ENCODE data around the gene PRR19. TPM values are rescaled to one million over a fixed set of nuclear protein-coding genes. Genes with fewer than 3 reads are reported as not detected.
A peak's percentile ranks its signal among the peaks of the same experiment; 100 is the strongest.

Gene PRR19
- total RNA-seq, 2 donors from 2014 or later: 0.29 to 0.86 TPM

DNA sequence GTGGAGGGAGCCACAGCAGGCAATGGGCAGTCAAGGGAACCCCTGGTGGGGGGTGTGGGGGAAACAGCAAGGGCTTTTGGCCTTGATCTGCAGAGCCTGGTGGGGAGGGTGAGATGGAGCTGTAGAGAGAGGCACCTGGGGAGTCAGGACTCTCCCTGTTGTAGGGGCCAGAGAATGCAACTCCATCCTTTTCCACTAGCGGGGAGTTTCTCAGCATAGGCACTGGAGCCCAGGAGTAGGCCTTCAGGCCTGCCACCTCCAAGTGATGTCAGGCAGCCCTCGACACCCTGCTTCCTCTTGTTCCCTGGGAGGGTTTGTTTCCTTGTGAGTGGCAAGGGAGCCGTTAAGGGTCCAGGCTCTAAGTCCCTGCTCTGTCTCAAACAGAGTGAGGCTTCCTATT, 48.5 kb downstream of the PRR19 start:
- H3K4me1 Mint-ChIP-seq (ENCODE audit: low read depth): no peaks in the 10 kb centered on the region
- no peak overlapping the region for H3K27ac Mint-ChIP-seq
- no peaks in the 10 kb centered on the region for H3K27me3 Mint-ChIP-seq (ENCODE audit: low read depth)
- ATAC-seq (replicated peaks in 1 of 2): no peak
- H3K9me3 Mint-ChIP-seq: no peaks in the 10 kb centered on the region
- H3K36me3 Mint-ChIP-seq (ENCODE audit: insufficient read depth in 2 of 2): no peaks in the 10 kb centered on the region
- H3K4me3 Mint-ChIP-seq: no peak overlapping the region
- DNase-seq: no peak

DNA sequence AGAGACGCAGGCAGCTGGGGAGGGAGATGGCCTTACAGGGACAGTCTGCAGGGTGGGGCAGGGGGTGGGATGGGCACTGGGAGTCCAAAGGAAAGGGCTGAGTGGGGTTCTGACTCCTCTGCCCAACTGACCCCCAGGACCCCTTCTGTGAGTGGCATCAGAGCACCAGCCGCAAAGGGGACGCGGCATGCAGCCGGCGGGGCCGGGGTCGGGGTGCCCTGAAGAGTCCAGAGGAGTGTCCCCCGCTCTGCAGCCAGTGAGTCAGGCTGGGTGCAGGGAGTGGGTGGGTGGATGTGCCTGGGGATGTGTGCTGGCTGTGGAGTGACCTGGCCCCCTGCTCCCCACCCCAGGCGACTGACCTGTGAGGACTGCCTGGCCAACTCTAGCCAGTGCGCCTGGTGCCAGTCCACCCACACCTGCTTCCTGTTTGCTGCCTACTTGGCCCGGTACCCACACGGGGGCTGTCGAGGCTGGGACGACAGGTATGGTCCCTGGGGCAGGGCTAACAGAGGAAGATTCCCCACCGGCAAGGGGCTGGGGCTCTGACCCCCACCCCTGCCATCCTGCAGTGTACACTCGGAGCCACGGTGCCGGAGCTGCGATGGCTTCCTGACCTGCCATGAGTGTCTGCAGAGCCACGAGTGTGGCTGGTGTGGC, 49.3 kb downstream of the PRR19 start:
- Mint-ChIP-seq H3K27ac (no peak overlapping the region), H3K36me3 (ENCODE audit: insufficient read depth in 2 of 2) (no peaks in the 10 kb centered on the region)
- ATAC-seq (replicated peaks in 1 of 2): no peak

DNA sequence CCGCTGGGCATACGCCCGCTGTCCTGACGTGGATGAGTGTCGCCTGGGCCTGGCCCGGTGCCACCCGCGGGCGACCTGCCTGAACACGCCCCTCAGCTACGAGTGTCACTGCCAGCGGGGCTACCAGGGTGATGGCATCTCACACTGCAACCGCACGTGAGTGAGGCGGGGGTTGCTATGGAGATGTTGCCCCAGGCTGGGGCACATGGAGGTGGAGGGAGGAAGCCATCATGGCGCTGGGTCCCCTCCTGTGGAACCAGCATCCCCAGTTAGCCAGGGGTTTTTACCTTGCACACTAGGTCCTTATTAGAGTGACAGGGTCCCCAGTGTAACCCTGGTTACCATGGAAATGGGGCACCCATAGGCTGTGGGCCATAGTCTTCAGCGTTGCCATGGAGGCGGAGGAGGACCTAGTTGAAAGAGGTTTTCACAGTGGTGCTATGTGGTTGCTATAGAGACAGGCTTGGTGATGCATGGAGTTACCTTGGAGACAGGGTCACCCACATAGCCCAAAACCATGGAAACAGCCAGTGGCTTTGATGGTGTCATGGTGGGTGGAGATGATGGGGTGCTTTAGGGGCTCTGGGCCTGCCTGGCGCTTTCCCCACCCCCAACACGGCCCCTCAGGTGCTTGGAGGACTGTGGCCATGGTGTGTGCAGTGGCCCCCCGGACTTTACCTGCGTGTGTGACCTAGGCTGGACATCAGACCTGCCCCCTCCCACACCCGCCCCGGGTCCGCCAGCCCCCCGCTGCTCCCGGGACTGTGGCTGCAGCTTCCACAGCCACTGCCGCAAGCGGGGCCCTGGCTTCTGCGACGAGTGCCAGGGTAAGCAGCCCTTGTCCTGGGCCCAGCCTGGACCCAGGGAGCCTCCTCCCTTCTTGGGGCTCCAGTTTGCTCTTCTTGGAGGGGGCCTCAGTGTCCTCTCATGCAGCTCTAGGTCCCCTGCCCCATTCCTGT, 50.6 kb downstream of the PRR19 start:
- ATAC-seq (replicated peaks in 1 of 2): peak; percentile 39 to 69
- H3K4me1 Mint-ChIP-seq (ENCODE audit: low read depth): no peaks in the 10 kb centered on the region
- no peak overlapping the region for H3K27ac Mint-ChIP-seq
- no peaks in the 10 kb centered on the region for H3K36me3 Mint-ChIP-seq (ENCODE audit: insufficient read depth in 2 of 2)
- H3K9me3 Mint-ChIP-seq: no peaks in the 10 kb centered on the region
- DNase-seq: no peak
- no peaks in the 10 kb centered on the region for H3K27me3 Mint-ChIP-seq (ENCODE audit: low read depth)
- H3K4me3 Mint-ChIP-seq: no peak overlapping the region

More for the DNA sequence above, 49.3 kb downstream of the PRR19 start:
- H3K9me3 Mint-ChIP-seq: no peaks in the 10 kb centered on the region
- H3K27me3 Mint-ChIP-seq (ENCODE audit: low read depth): no peaks in the 10 kb centered on the region
- no peaks in the 10 kb centered on the region for H3K4me1 Mint-ChIP-seq (ENCODE audit: low read depth)
- no peak for DNase-seq
- no peak overlapping the region for H3K4me3 Mint-ChIP-seq

DNA sequence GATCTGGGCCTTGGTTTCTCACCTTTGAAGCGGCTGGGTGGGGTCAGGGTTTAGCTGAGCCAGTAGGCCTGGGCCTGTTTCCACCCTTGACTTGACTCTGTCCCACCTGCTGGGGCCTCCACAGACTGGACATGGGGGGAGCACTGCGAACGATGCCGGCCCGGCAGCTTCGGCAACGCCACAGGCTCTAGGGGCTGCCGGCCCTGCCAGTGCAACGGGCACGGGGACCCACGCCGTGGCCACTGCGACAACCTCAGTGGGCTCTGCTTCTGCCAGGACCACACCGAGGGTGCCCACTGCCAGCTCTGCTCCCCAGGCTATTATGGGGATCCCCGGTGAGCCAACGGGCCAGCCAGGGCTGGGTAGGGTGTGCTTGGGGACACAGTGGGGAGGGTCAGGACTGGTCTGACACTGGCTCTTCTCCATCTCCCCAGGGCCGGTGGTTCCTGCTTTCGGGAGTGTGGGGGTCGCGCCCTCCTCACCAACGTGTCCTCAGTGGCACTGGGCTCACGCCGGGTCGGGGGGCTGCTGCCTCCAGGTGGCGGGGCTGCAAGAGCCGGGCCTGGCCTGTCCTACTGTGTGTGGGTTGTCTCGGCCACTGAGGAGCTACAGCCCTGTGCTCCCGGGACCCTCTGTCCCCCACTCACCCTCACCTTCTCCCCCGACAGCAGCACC, 51.5 kb downstream of the PRR19 start:
- no peaks in the 10 kb centered on the region for H3K9me3 Mint-ChIP-seq
- no peaks in the 10 kb centered on the region for H3K36me3 Mint-ChIP-seq (ENCODE audit: insufficient read depth in 2 of 2)

DNA sequence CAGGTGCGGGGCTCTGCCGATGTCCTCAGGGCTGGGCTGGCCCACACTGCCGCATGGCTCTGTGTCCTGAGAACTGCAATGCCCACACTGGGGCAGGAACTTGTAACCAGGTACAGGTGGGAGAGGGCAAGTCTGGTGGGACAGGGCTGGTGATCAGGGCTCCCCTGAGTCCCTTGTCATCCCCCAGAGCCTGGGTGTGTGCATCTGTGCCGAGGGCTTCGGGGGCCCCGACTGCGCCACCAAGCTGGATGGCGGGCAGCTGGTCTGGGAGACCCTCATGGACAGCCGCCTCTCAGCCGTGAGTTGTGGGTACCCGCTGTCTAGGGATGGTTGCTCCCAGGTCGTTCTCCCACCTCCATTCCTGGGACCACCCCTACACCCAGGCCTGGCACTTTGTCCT, 54.0 kb downstream of the PRR19 start:
- H3K9me3 Mint-ChIP-seq: no peaks in the 10 kb centered on the region
- ATAC-seq (replicated peaks in 1 of 2) (no peak), DNase-seq (no peak)
- H3K36me3 Mint-ChIP-seq (ENCODE audit: insufficient read depth in 2 of 2): no peaks in the 10 kb centered on the region
- no peak overlapping the region for H3K27ac Mint-ChIP-seq
- H3K27me3 Mint-ChIP-seq (ENCODE audit: low read depth): no peaks in the 10 kb centered on the region
- H3K4me1 Mint-ChIP-seq (ENCODE audit: low read depth): no peaks in the 10 kb centered on the region
- no peak overlapping the region for H3K4me3 Mint-ChIP-seq

More for the DNA sequence above, 51.5 kb downstream of the PRR19 start:
- Mint-ChIP-seq H3K27ac (no peak overlapping the region), H3K4me3 (no peak overlapping the region), H3K27me3 (ENCODE audit: low read depth) (no peaks in the 10 kb centered on the region), H3K4me1 (ENCODE audit: low read depth) (no peaks in the 10 kb centered on the region)
- DNase-seq: no peak
- ATAC-seq (replicated peaks in 1 of 2): no peak

DNA sequence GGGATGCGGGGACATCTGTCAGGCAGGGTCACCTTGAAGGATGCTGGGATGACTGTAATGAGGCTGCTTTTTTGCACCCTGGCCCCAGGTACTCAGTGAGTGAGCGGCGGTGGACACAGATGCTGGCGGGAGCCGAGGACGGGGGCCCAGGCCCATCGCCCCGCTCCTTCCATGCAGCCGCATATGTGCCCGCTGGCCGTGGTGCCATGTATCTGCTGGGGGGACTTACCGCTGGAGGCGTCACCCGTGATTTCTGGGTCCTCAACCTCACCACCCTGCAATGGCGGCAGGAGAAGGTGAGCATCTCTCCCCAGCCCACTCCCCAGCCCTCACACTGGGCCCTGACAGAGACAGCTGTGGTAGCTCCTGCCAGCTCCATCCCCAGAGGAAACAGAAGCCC, 54.8 kb downstream of the PRR19 start:
- no peaks in the 10 kb centered on the region for H3K27me3 Mint-ChIP-seq (ENCODE audit: low read depth)
- DNase-seq: no peak
- no peak overlapping the region for H3K27ac Mint-ChIP-seq

DNA sequence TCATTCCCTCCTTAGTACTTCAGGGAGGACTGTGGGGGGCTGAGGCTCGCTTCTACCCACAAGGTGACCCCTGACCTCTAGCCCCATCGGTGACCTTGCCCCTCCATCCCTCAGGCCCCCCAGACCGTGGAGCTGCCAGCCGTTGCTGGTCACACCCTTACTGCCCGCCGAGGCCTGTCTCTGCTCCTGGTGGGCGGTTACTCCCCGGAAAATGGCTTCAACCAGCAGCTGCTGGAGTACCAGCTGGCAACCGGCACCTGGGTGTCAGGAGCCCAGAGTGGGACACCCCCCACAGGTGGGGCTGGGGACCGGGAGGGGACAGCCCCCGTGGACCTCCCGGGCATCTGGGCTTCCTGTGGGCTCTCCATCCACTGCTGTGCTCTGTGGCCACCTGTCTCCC, 55.4 kb downstream of the PRR19 start:
- Mint-ChIP-seq H3K4me1 (ENCODE audit: low read depth) (no peaks in the 10 kb centered on the region), H3K27ac (no peak overlapping the region), H3K36me3 (ENCODE audit: insufficient read depth in 2 of 2) (no peaks in the 10 kb centered on the region), H3K9me3 (no peaks in the 10 kb centered on the region), H3K4me3 (no peak overlapping the region), H3K27me3 (ENCODE audit: low read depth) (no peaks in the 10 kb centered on the region)
- no peak for ATAC-seq (replicated peaks in 1 of 2)
- DNase-seq: no peak

More for the DNA sequence above, 54.8 kb downstream of the PRR19 start:
- H3K4me1 Mint-ChIP-seq (ENCODE audit: low read depth): no peaks in the 10 kb centered on the region
- H3K9me3 Mint-ChIP-seq: no peaks in the 10 kb centered on the region
- no peaks in the 10 kb centered on the region for H3K36me3 Mint-ChIP-seq (ENCODE audit: insufficient read depth in 2 of 2)
- no peak overlapping the region for H3K4me3 Mint-ChIP-seq
- ATAC-seq (replicated peaks in 1 of 2): no peak

Other genes with a start within 250 kb of the PRR19 start
- gene GRIK5, start 231.9 kb upstream of the PRR19 start, total RNA-seq: 1 to 10 TPM; 1.1 to 3.8 TPM
- 10 to 100 TPM; 11.5 to 12.2 TPM for gene ZNF574, start 226.0 kb upstream of the PRR19 start, total RNA-seq
- gene POU2F2, start 169.7 kb upstream of the PRR19 start, total RNA-seq: 10 to 100 TPM; 45.0 to 56.0 TPM
- 10 to 100 TPM; 28.8 to 31.6 TPM for gene DEDD2, start 84.5 kb upstream of the PRR19 start, total RNA-seq
- 10 to 100 TPM; 11.4 to 11.9 TPM for gene ZNF526, start 81.8 kb upstream of the PRR19 start, total RNA-seq
- 10 to 100 TPM; 39.6 to 43.2 TPM for gene GSK3A, start 59.5 kb upstream of the PRR19 start, total RNA-seq
- 10 to 100 TPM; 65.7 to 75.6 TPM for gene ERF, start 47.0 kb upstream of the PRR19 start, total RNA-seq
- gene CIC, start 32.9 kb upstream of the PRR19 start, total RNA-seq: 10 to 100 TPM; 90.1 to 95.0 TPM
- gene PAFAH1B3, start 492 bp downstream of the PRR19 start, total RNA-seq: 10 to 100 TPM; 36.7 to 37.6 TPM
- 1 to 10 TPM in 1 of 2 donors, under 1 TPM in 1; 0.67 to 1.6 TPM for gene TMEM145, start 11.2 kb downstream of the PRR19 start, total RNA-seq
- 10 to 100 TPM in 1 of 2 donors, 1 to 10 TPM in 1; 9.7 to 14.0 TPM for gene MEGF8, start 23.5 kb downstream of the PRR19 start, total RNA-seq
- 1 to 10 TPM in 1 of 2 donors, under 1 TPM in 1; 0.53 to 2.1 TPM for gene CNFN, start 88.2 kb downstream of the PRR19 start, total RNA-seq
- gene LIPE, start 125.3 kb downstream of the PRR19 start, total RNA-seq: 10 to 100 TPM; 46.5 to 53.8 TPM
- not detected for gene CXCL17, start 140.8 kb downstream of the PRR19 start, total RNA-seq
- 1 to 10 TPM; 4.0 to 8.2 TPM for gene CEACAM1, start 226.3 kb downstream of the PRR19 start, total RNA-seq

Data from activated T-cell treated with anti-CD3 and anti-CD28 coated beads, Interleukin-2, amount 50 U/mL, for 72 hours (primary cell).